MM.1S (cell line): Measurements from ENCODE around the gene OBSCN.

Experiments
- DNase-seq: peaks from one replicate; pipeline ENCODE4 v3.0.0-alpha.2; 2015
- H2AFZ ChIP-seq: fragments of 300-600 bp; sonication (generic); 2 replicates; pipeline ENCODE4 v1.6.0; 2016; ENCODE audit warnings: antibody characterized with exemption, low read length
- H3F3A ChIP-seq: fragments of 300-600 bp; sonication (generic); 2 replicates; pipeline ENCODE4 v1.6.1; 2016; ENCODE audit warnings: mild to moderate bottlenecking, antibody characterized with exemption, low read length, moderate library complexity, mixed read lengths; ENCODE audit not compliant: insufficient read depth
- H3K27ac ChIP-seq: fragments of 300-600 bp; sonication (generic); 2 replicates; pipeline ENCODE4 v1.5.1; 2016; ENCODE audit warnings: mild to moderate bottlenecking, low read length
- H3K27me3 ChIP-seq: fragments of 300-600 bp; sonication (generic); replicated peaks from 2 replicates; pipeline ENCODE4 v1.6.0; 2016; ENCODE audit warnings: low read length; ENCODE audit not compliant: insufficient read depth
- H3K36me3 ChIP-seq: fragments of 300-600 bp; sonication (generic); replicated peaks from 2 replicates; pipeline ENCODE4 v1.6.1; 2016; ENCODE audit warnings: mild to moderate bottlenecking, low read length, mixed read lengths; ENCODE audit not compliant: insufficient read depth
- H3K4me1 ChIP-seq: fragments of 300-600 bp; sonication (generic); 2 replicates; pipeline ENCODE4 v1.6.1; 2016; ENCODE audit warnings: low read length, mixed read lengths
- H3K4me2 ChIP-seq: fragments of 300-600 bp; sonication (generic); 2 replicates; pipeline ENCODE4 v1.6.0; 2016; ENCODE audit warnings: low read depth, low read length
- H3K4me3 ChIP-seq: fragments of 300-600 bp; sonication (generic); 2 replicates; pipeline ENCODE4 v1.5.1; 2016; ENCODE audit warnings: low read length, mixed read lengths
- H3K79me2 ChIP-seq: fragments of 300-600 bp; sonication (generic); 2 replicates; pipeline ENCODE4 v1.6.1; 2016; ENCODE audit warnings: mixed run types, low read length, mixed read lengths
- H3K9ac ChIP-seq: fragments of 300-600 bp; sonication (generic); 2 replicates; pipeline ENCODE4 v1.6.1; 2016; ENCODE audit warnings: low read length, mixed read lengths
- H3K9me2 ChIP-seq: fragments of 300-600 bp; sonication (generic); replicated peaks from 2 replicates; pipeline ENCODE4 v1.6.1; 2016; ENCODE audit warnings: mild to moderate bottlenecking, low read length, mixed read lengths; ENCODE audit not compliant: insufficient read depth
- H3K9me3 ChIP-seq: fragments of 300-600 bp; sonication (generic); replicated peaks from 2 replicates; pipeline ENCODE4 v1.6.1; 2016; ENCODE audit warnings: mild to moderate bottlenecking, low read length, mixed read lengths; ENCODE audit not compliant: insufficient read depth
- H4K20me1 ChIP-seq: fragments of 300-600 bp; sonication (generic); 2 replicates; pipeline ENCODE4 v1.6.1; 2016; ENCODE audit warnings: mild to moderate bottlenecking, low read length, moderate library complexity, mixed read lengths; ENCODE audit not compliant: insufficient read depth
- EZH2 ChIP-seq: fragments of 300-600 bp; sonication (generic); optimal IDR thresholded peaks from 2 replicates; pipeline ENCODE3; 2017; ENCODE audit warnings: low read depth, mild to moderate bottlenecking, antibody characterized with exemption, low read length, mixed read lengths
- EZH2phosphoT487 ChIP-seq: fragments of 300-600 bp; sonication (generic); IDR thresholded peaks from 2 replicates; pipeline ENCODE4 v1.6.1; 2018; ENCODE audit warnings: antibody characterized with exemption, low read length
- TF ChIP-seq, protein P1 (sequence below): fragments of 300-600 bp; sonication (generic); IDR thresholded peaks from 2 replicates; pipeline ENCODE4 v1.5.1; 2016; ENCODE audit warnings: antibody characterized with exemption, low read length, mixed read lengths

OBSCN gene

DNA sequence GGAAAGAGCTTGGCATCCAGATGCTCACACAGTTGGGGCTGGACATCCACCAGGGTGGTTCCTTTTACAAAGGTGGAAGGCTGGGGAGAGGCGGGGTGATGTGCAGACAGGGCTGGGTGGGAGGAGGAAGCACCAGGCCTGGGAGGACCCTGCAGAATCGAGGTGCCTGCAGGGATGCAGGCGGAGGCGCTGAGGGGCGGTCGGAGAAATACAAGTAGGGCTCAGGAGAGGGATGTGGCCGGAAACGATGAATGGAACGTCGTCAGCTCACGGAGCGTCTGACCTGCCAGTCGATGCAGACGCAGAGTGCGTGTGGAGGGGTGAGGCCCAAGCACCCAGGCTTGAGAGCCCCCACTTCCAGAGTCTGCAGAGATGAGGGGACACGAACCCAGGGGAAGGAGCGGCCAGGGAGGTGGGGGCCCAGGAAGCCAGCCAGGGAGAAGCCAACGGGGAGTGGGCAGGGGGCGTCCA lies 135.4 kb downstream of the OBSCN start:
- Histone ChIP-seq H3K27me3 (no peaks in the 10 kb centered on the region), H3F3A (no peaks in the 10 kb centered on the region), H3K4me2 (no peak overlapping the region), H3K79me2 (no peaks in the 10 kb centered on the region), H3K27ac (no peak overlapping the region), H3K9ac (no peak overlapping the region), H4K20me1 (no peaks in the 10 kb centered on the region), H3K4me3 (no peak overlapping the region), H3K9me2 (no peaks in the 10 kb centered on the region), H3K9me3 (no peaks in the 10 kb centered on the region), H3K4me1 (no peaks in the 10 kb centered on the region), H3K36me3 (no peaks in the 10 kb centered on the region), H2AFZ (no peak overlapping the region)
- TF ChIP-seq EZH2 (no peak), EZH2phosphoT487 (no peak)
- TF ChIP-seq, protein P1, sequence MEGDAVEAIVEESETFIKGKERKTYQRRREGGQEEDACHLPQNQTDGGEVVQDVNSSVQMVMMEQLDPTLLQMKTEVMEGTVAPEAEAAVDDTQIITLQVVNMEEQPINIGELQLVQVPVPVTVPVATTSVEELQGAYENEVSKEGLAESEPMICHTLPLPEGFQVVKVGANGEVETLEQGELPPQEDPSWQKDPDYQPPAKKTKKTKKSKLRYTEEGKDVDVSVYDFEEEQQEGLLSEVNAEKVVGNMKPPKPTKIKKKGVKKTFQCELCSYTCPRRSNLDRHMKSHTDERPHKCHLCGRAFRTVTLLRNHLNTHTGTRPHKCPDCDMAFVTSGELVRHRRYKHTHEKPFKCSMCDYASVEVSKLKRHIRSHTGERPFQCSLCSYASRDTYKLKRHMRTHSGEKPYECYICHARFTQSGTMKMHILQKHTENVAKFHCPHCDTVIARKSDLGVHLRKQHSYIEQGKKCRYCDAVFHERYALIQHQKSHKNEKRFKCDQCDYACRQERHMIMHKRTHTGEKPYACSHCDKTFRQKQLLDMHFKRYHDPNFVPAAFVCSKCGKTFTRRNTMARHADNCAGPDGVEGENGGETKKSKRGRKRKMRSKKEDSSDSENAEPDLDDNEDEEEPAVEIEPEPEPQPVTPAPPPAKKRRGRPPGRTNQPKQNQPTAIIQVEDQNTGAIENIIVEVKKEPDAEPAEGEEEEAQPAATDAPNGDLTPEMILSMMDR: no peak
- DNase-seq: no peak

DNA sequence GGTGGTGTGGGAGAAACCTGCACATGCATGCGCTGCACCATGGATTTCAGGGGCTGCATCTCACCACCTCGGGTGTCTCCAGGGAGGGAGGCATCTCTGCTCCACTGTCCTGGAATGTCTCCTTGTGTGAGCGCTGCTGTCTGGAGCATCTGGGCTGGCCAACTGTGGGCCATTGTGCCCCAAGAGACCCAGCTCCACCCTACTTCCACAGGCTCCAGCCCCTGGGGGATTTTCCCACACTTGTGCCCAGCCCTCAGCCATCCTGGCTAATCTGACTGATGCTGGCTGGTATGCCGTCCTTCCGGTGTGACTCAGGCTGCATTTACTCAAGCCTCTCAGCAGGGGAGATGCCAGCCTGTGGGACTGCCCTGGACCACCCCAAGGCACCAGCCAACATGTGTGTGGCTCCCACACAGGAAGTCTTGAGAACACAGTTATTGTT lies 136.8 kb downstream of the OBSCN start:
- Histone ChIP-seq H4K20me1 (no peaks in the 10 kb centered on the region), H2AFZ (no peak overlapping the region), H3K27ac (no peak overlapping the region), H3K27me3 (no peaks in the 10 kb centered on the region; the same call in 1 of the 2 replicates), H3K9ac (no peak overlapping the region), H3K4me3 (no peak overlapping the region), H3K4me1 (no peaks in the 10 kb centered on the region), H3K79me2 (no peaks in the 10 kb centered on the region), H3K9me3 (no peaks in the 10 kb centered on the region), H3K4me2 (no peak overlapping the region), H3K36me3 (no peaks in the 10 kb centered on the region), H3K9me2 (no peaks in the 10 kb centered on the region), H3F3A (no peaks in the 10 kb centered on the region)
- TF ChIP-seq EZH2 (no peak), EZH2phosphoT487 (no peak)
- TF ChIP-seq, protein P1: no peak
- no peak for DNase-seq

DNA sequence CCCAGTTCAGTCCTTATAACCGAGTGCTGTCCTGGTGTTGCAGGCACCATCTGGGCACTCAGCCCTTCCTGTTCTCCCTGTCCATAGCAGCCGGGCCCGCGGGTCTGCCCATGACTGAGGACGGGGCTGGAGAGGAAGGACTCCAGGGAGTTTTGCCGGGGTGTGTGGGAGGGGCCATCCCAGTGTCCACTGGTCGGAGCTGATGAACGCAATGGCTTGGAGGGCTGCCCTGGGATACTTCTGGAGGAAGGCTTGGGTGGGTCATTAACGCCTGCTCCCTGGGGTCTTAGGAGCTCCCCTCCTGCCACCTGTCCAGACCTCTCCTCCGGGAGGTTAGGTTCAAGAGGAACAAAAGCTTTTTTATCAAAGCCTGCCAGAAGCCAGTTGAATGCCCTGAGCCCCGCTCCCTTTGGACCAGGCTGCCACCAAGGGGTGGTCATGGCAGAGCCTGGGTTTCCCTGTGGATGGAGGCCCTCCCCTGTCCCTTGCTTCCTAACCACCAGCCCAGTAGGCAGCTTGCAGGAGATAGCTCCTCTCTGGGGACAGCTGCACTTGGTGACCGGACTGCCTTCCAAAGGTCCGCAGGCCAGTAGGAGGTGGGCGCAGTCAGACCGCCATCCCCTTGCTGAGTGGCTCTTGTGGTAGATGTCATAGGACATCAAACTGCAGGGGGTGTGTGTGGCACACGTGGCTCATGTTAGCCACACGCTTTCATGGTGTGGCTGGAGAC lies 137.5 kb downstream of the OBSCN start:
- no peak overlapping the region for H2AFZ ChIP-seq

More for the DNA sequence above, 137.5 kb downstream of the OBSCN start:
- Histone ChIP-seq H3K4me1 (no peaks in the 10 kb centered on the region), H3K4me3 (no peak overlapping the region), H3F3A (no peaks in the 10 kb centered on the region), H3K4me2 (no peak overlapping the region), H3K79me2 (no peaks in the 10 kb centered on the region), H3K27ac (no peak overlapping the region), H4K20me1 (no peaks in the 10 kb centered on the region), H3K9me2 (no peaks in the 10 kb centered on the region), H3K9ac (no peak overlapping the region), H3K36me3 (no peaks in the 10 kb centered on the region), H3K27me3 (no peaks in the 10 kb centered on the region; the same call in 1 of the 2 replicates), H3K9me3 (no peaks in the 10 kb centered on the region)
- no peak for DNase-seq
- TF ChIP-seq EZH2 (no peak), EZH2phosphoT487 (no peak)
- TF ChIP-seq, protein P1: no peak
